Stimulated activated CD4-positive, alpha-beta T cell treated with anti-CD3 and anti-CD28 coated beads, Interleukin-4, amount 100 ng/mL, for 1 hour (primary cell): Measurements from ENCODE around the gene CMTM6.
"Not testable (repeated sequence)": the region's sequence is repeated elsewhere in the genome, so short reads cannot be mapped to it uniquely, and the experiment has no call there.

Experiments used
- DNase-seq: peaks from one replicate; pipeline ENCODE4 v3.0.0-alpha.2; 2020

The CMTM6 gene

GRCh38 chr3:32502118-32502945, at the start of gene CMTM6:
Gene CMTM6, minus strand, starts transcription at chr3:32502852. Its CDS starts 107 bp downstream, at chr3:32502745.
- DNase-seq: peak; percentile 75

- DNase-seq: no peak
Measured at GRCh38 chr3:32552013-32552412, 49.4 kb upstream of the CMTM6 start.

- DNase-seq: no peak
Measured at GRCh38 chr3:32551496-32551895, 48.8 kb upstream of the CMTM6 start.

- DNase-seq: no peak
Measured at GRCh38 chr3:32551087-32551486, 48.4 kb upstream of the CMTM6 start.

- no peak for DNase-seq
Measured at GRCh38 chr3:32545305-32545704, 42.7 kb upstream of the CMTM6 start.

- DNase-seq: no peak
Measured at GRCh38 chr3:32544894-32545293, 42.2 kb upstream of the CMTM6 start.

- no peak for DNase-seq
Measured at GRCh38 chr3:32542807-32543206, 40.2 kb upstream of the CMTM6 start.

- no peak for DNase-seq
Measured at GRCh38 chr3:32540899-32541298, 38.2 kb upstream of the CMTM6 start.

- no peak for DNase-seq
Measured at GRCh38 chr3:32532434-32532833, 29.8 kb upstream of the CMTM6 start.

GRCh38 chr3:32531010-32531647, 28.5 kb upstream of the CMTM6 start:
- DNase-seq: no peak

GRCh38 chr3:32525720-32526119, 23.1 kb upstream of the CMTM6 start:
- no peak for DNase-seq

- no peak for DNase-seq
Measured at GRCh38 chr3:32522682-32523081, 20.0 kb upstream of the CMTM6 start.

GRCh38 chr3:32518921-32519320, 16.3 kb upstream of the CMTM6 start:
- not testable (repeated sequence) for DNase-seq

- DNase-seq: not testable (repeated sequence)
Measured at GRCh38 chr3:32516751-32517150, 14.1 kb upstream of the CMTM6 start.

GRCh38 chr3:32511005-32511404, 8.4 kb upstream of the CMTM6 start:
- no peak for DNase-seq

GRCh38 chr3:32510075-32510724, 7.5 kb upstream of the CMTM6 start:
- peak; percentile 52 for DNase-seq

- DNase-seq: no peak
Measured at GRCh38 chr3:32508711-32509110, 6.1 kb upstream of the CMTM6 start.

- DNase-seq: no peak
Measured at GRCh38 chr3:32506466-32506865, 3.8 kb upstream of the CMTM6 start.

GRCh38 chr3:32502946-32503286, 264 bp upstream of the CMTM6 start:
- DNase-seq: no peak

GRCh38 chr3:32501783-32502117, 902 bp downstream of the CMTM6 start:
- no peak for DNase-seq

GRCh38 chr3:32500880-32501782, 1.5 kb downstream of the CMTM6 start:
- DNase-seq: no peak

GRCh38 chr3:32500231-32500630, 2.4 kb downstream of the CMTM6 start:
- DNase-seq: no peak

- no peak for DNase-seq
Measured at GRCh38 chr3:32499585-32499984, 3.1 kb downstream of the CMTM6 start.
